HG03558 (cell line): ENCODE measurements around the gene TNNI2.
"Not testable (repeated sequence)": the region's sequence is repeated elsewhere in the genome, so short reads cannot be mapped to it uniquely, and the experiment has no call there.

ENCODE experiments used
- ATAC-seq: cut with Tn5 transposase; IDR thresholded peaks from one replicate; pipeline ENCODE4 v1.9.1; 2021; ENCODE audit warnings: moderate number of reproducible peaks; ENCODE audit not compliant: unreplicated experiment; ENCODE audit errors: extremely low read depth

The TNNI2 gene

DNA sequence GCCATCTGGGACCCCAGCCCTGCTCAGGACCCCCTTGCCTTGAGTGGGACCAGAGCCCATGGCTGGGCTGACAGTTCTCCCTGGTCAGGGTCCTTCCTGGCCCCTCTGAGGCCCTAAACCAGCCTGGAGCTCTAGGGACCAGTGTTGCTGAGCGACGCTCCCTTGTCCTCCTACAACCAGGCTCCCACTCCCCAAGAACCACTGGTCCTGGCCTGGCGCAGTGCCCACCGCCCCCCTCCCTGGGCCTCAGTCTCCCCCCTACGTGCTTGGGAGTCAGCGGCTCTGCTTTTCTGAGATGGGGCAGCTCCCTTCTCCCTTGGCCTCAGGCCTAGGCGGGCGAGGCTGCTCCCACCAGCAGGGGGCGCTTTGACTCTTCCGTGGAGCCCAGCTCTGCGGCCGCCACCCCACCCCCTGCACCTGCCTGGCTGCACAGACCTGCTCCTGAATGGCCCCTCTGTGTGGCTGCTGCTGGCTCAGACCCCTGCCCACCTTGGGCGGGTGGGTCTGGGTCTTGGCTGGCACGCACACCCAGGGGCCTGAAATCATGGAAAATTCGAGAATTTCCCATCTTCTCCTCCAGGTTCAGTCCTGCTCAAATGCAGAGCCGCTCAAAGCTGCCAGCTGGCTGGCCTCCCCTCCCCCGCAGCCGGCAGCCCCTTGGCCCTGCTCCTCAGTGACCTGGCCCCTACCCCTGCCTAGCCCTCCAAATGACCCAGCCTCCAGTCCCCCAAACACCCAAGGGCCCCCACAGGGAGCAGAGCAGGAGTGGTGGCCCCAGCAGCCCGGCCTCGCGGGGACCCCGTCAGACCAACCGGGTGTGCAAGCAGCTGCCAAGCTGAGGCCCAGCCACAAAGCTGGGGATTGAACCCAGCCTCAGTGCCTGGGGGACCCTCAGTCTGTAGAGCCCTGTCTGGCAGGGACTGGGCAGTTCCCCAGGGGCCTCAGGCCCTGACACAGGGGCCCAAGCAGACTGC, 43.8 kb downstream of the TNNI2 start:
- no peak for ATAC-seq

DNA sequence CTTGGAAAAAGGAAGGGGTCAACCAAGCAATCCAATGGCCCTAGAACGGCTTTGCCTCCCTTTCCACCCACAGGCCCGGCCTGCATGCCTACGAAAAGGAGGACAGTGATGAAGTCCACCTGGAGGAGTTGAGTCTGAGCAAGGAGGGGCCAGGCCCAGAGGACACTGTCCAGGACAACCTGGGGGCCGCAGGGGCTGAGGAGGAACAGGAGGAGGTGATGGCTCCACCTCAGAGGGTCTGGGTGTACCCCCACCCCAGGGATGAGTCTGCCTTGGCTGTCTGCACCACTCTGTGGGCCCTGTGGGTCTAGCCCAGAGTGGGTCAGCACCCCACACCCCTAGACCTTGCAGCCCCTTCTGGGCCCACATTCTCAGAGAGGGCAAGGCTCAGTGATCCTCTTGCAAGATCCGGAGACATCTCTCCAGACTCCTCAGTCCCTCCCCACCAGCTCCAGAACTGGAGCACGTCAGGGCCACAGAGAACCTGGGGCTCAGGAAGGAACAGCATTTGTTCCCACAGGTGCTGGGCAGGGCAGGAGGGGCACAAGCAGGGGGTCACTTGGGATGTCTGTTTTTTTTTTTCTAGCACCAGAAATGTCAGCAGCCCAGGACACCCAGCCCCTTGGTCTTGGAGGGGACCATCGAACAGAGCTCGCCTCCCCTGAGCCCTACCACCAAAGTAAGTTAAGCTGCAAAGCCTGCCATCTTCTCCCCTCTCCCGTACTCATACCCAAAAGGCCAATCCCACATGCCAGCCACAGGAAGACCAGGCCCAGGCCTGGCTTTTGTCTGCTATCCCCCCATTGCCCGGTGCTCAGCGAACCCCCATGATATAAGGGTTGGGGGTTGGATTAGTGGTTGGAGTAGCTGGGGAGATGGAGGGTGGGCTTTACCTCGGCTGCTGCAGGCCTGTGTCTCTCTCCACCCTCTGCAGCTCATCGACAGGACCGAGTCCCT, 44.8 kb downstream of the TNNI2 start:
- no peak for ATAC-seq

DNA sequence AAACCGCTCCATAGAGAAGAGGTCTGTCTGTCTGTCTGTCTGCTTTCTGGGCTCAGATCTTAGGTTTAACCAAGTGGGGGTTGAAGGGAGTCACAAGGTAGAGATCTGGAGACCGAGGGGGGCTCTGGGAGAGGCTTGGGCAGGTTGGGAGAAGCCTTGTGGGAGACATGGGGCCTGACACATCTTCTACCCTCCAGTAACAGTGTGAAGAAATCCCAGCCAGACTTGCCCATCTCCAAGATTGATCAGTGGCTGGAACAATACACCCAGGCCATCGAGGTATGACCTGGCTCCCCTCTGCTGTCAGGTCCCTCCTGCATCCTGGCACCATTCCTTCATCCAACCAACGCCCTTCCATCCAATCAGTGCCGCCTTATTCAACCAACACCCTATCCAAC, 45.5 kb downstream of the TNNI2 start:
- ATAC-seq = no peak

DNA sequence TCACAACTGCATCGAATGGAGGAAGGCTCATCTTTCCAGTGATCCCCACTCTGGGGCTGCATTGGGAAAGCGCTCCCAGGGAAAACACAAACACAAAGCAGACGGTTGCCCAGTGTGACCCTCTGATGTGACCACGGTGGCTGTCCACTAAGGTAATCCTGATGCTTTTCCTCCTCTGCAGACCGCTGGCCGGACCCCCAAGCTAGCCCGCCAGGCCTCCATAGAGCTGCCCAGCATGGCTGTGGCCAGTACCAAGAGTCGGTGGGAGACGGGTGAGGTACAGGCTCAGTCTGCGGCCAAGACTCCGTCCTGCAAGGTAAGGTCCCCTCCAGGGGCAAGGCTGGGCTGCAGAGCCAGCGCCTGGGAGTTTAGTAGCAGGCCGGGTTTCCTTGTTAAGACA, 47.8 kb downstream of the TNNI2 start:
- ATAC-seq = not testable (repeated sequence)

DNA sequence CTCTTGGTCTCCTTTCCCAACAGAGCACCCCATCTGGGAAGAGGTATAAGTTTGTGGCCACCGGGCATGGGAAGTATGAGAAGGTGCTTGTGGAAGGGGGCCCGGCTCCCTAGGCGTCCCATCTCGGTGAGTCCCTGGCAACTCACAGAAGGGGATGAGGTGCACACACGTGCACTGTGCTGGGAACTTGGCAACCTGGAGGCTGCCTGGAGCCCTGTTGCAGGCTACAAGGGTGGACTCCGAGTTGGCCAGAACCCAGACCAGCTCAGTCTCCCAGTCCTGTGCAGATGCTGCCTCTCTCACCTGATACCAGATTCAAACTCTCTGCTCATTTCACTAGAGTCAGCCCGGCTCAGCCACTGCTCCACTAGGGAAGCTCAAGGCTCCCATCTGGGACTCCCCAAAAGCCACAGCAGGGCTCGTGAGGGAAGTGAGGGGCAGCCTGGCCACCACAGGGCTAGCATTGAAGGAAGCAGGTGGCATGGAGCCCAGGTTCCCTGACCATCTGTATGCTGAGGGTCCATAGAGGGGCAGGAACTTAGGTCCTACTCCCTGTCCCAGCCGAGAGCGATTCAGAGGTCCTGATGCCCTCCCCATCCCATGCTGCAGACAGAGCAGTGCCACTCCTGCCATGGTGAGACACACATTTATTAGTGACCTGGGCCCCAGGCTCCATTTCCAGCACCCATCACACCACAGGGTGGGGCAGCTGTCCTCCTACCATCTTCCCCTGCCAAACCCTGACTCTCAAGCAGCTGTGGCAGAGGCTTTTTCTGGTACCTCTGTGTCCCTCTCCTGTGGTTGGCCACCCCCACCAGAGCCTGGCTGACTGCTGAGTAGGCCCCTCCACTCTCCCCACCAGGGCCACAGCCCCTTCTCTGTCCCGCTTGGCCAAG, 48.9 kb downstream of the TNNI2 start:
- no peak for ATAC-seq

DNA sequence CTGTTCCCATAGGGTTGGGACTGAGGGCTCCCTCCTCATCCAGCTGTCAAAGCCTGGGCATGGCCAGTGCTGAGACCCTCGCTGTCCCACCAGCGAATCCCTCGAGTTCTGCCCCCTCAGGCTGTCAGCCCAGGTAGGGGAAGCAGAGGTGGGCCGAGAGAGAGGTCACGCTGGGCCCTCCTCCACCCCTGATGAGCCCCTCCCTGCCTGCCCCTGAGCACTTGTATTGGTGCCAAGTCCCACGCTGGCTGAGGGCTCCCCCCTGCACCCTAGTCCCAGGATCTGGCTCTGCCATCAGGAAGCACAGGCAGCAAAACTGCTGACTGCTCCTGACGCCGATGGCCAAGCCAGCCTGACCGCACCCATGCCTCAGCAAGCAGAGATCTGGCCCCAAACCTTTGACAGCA, 49.6 kb downstream of the TNNI2 start:
- no peak for ATAC-seq

DNA sequence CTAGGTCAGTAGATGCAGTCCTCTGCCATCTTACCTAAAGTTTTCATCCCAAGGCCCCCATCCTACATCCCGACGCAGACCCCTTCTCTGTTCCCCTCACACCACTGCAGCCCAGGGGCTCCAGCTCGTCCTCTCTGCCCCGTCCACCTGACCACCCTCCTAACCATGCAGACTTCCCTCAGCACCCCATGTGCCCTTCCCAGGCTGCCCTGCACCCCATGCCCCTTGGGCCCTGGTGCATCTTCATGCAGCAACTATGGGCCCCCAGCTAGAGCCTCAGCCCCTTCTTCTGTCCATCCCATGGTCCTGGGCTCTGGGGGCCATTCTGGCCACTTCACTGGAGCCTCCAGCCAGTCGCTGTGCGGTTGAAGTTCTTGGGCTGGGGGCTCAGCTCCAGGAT, 50.0 kb downstream of the TNNI2 start:
- ATAC-seq = no peak

DNA sequence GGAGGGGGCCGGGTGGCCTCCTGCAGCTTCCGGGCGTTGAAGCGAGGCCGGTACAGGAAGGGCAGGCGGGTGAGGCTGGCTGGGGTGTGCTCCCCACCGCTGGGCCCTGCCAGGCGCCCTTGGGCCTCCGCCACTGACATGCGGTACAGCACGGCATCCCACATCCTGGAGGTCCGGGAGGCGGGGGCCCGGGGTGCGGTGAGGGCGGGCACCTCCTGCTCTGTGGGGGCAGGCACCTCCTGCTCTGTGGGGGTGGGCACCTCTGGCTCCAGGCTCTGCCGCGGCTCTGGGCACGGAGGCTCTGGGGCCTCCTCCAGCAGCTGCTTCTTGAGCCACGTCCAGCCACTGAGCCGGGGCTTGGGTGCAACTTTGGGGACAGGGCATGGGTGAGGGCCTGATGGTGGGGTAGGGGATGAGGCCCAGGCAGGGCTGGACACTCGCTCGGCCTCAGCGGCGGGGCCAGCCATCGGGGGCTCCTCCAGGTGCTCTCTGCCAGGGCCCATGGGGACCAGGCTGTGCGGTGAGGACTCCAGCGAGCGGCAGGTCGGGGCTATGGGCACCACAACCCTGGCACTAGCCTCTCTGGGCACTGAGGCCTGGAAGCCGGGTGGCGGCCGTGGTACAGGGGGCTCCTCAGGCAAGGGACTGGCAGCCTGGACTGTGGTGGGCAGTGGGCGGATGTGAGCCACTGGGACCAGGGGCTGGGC, 50.6 kb downstream of the TNNI2 start:
- no peak for ATAC-seq

DNA sequence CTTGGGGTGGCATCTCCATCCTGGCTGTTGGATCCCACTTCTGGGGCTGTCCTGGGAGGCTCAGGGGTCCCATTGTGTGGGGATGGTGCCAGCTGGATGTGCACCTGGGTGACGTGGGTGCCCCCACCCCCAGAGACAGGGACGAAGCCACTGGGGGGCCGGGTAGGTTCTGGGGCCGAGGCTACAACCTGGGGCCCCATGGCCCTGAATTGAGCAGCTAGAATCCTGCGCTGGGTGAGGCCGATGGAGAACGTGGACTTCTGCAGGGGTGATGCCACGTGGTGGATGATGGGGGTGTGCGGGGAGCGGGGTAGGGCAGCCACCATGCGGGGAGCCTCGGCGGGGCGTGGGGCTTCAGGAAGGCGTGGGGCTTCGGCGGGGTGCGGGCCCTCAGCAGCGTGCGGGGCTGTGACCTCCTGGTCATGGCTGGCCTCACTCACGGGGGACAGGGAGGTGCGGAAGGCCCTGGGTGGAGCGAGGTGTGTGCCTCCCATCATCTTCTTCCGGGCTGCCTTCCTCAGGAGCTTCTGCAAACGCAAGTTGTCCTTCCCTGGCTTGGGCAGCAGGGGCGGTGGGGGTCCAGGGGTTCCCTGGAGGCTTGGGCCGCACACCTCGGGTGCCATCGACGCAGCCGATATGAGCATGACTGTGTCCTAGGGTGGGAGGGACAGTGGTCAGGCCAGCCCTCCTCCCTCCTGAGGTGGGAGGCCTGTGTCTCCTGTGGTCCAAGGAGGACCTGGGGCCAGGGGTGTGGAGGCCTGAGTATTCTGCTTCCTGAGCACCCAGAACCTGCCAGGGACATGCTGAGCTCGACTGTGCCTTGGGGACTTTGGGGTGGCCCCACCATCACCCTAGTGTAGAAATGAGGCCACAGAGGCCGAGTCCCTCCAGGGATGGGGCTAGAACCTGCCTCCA, 51.4 kb downstream of the TNNI2 start:
- ATAC-seq = no peak
